ENCODE data around the gene DNAJC11. TPM values are rescaled to one million over a fixed set of nuclear protein-coding genes. Genes with fewer than 3 reads are reported as not detected.

Gene DNAJC11
- total RNA-seq, 1 experiment from 2014 or later, result 75.6 TPM

DNA sequence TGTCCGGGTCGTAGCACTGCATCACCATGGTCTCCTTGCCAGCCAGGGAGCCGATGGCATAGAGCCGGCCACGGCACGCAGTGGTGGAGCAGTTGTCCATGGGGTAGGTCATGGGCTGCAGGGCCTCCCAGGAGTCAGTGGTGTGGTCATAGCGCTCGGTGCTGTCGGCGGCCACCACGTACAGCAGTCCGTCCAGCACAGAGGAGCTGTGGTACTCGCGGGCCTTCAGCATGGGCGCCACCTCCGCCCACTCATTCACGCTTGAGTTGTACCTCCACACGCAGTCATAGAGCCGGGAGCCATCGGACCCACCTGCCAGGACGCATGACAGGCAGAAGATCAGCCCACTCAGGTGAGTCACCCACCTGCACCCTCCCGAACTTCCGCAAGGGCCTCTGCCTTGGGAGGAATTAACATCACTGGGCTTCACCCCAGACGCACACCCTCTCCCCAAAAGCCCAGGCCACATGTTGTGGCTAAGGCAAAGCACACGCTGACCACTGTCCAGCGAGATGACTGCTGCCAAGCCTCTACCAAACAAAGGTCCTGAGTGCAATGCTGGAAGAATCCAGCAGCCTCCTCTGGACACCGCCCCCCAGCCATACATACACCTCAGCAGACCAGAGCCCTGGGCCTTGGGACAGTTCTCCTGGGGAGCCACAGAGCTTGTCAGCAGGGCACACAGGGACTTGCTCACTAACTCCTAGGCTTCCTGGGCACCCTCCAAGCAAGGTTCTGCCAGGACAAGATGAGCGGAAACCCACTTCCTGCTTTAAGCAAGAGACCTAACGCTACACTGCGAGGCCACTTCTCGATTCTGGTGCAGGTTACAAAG lies 102.3 kb downstream of the DNAJC11 start:
- ATAC-seq (no peak), DNase-seq (ENCODE audit: low read depth, low spot score) (no peak)
- H3K4me1 ChIP-seq (ENCODE audit: control insufficient read depth in 1 of 2, insufficient read depth in 2 of 2, low read length in 2 of 2), result peaks cover 16 to 27% of the 10 kb centered on the region in 2 experiments
- H3K9ac ChIP-seq (ENCODE audit: low read length), result no peak overlapping the region
- ChIA-PET CTCF (no interaction called here), POLR2A (interaction anchor here (1.0 kb wide), 1 partner anchor 20 kb away, joined by 3 read pairs; the partner anchor contains the start of gene ZBTB48), RAD21 (ENCODE audit: low non-redundant PET in 1 of 2, low total read pairs in 2 of 2, uncharacterized antibody in 2 of 2, unreplicated experiment in 2 of 2) (no interaction called here)
- no peak overlapping the region for H2AFZ ChIP-seq (ENCODE audit: low read depth, low read length, poor library complexity, severe bottlenecking)
- H3K9me3 ChIP-seq (ENCODE audit: control insufficient read depth in 1 of 2, insufficient read depth in 1 of 2, low read depth in 1 of 2, low read length in 2 of 2), result no peaks in the 10 kb centered on the region
- peaks cover 80% of the 10 kb centered on the region for H3K79me2 ChIP-seq (ENCODE audit: insufficient read depth, low read length)
- H3K9me2 ChIP-seq (ENCODE audit: insufficient read depth), result no peaks in the 10 kb centered on the region
- peaks cover 14% of the 10 kb centered on the region; the same call in 1 of the 2 replicates for H4K20me1 ChIP-seq (ENCODE audit: insufficient read depth)
- no TSS peak for BruUV-seq (replicated peaks)
- no peaks in the 10 kb centered on the region for H3K27me3 ChIP-seq (ENCODE audit: insufficient read depth, low read length)
- H3K27ac ChIP-seq (ENCODE audit: low read depth, low read length), result no peak overlapping the region; the same call in 1 of the 2 replicates
- TF ChIP-seq CBX3 (IDR thresholded peaks at IDR 0.05; ENCODE audit: low read depth) (no peak), JUND (IDR thresholded peaks at IDR 0.05) (no peak), ELF1 (IDR thresholded peaks at IDR 0.05; ENCODE audit: borderline replicate concordance, low read depth) (no peak), SIN3A (IDR thresholded peaks at IDR 0.05; ENCODE audit: low read depth) (no peak), REST (IDR thresholded peaks at IDR 0.05; ENCODE audit: low read depth) (no peak), EZH2 (IDR thresholded peaks at IDR 0.05) (no peak), EGR1 (IDR thresholded peaks at IDR 0.05; ENCODE audit: low read depth) (no peak), TCF7L2 (IDR thresholded peaks at IDR 0.05; ENCODE audit: borderline replicate concordance, extremely low read depth, insufficient read depth, insufficient read length) (no peak), MAX (IDR thresholded peaks at IDR 0.05) (no peak), FOSL1 (IDR thresholded peaks at IDR 0.05; ENCODE audit: low read depth) (no peak), POLR2AphosphoS5 (IDR thresholded peaks at IDR 0.05; ENCODE audit: low read depth, low read length) (no peak), CEBPB (IDR thresholded peaks at IDR 0.05; ENCODE audit: low read depth) (no peak), ZFX (IDR thresholded peaks at IDR 0.05) (no peak), SRF (IDR thresholded peaks at IDR 0.05; ENCODE audit: low read depth) (no peak)
- TF ChIP-seq, protein P1, sequence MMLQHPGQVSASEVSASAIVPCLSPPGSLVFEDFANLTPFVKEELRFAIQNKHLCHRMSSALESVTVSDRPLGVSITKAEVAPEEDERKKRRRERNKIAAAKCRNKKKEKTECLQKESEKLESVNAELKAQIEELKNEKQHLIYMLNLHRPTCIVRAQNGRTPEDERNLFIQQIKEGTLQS (IDR thresholded peaks at IDR 0.05), result no peak
- TF ChIP-seq, protein P2, sequence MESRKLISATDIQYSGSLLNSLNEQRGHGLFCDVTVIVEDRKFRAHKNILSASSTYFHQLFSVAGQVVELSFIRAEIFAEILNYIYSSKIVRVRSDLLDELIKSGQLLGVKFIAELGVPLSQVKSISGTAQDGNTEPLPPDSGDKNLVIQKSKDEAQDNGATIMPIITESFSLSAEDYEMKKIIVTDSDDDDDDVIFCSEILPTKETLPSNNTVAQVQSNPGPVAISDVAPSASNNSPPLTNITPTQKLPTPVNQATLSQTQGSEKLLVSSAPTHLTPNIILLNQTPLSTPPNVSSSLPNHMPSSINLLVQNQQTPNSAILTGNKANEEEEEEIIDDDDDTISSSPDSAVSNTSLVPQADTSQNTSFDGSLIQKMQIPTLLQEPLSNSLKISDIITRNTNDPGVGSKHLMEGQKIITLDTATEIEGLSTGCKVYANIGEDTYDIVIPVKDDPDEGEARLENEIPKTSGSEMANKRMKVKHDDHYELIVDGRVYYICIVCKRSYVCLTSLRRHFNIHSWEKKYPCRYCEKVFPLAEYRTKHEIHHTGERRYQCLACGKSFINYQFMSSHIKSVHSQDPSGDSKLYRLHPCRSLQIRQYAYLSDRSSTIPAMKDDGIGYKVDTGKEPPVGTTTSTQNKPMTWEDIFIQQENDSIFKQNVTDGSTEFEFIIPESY (IDR thresholded peaks at IDR 0.05; ENCODE audit: extremely low read depth, insufficient replicate concordance, low read length), result no peak
- H3K4me2 ChIP-seq (ENCODE audit: low read length), result no peak overlapping the region
- peaks cover 22 to 50% of the 10 kb centered on the region in 2 experiments; a peak in 3 of 4 replicates for H3K36me3 ChIP-seq (ENCODE audit: control insufficient read depth in 1 of 2, insufficient read depth in 2 of 2, low read length in 2 of 2)
- H3K4me3 ChIP-seq (replicated peaks in 1 of 2; ENCODE audit: low read depth in 1 of 2, low read length in 2 of 2), result no peak overlapping the region
- intact Hi-C loops (cut with micrococcal nuclease), result no loop called here

All from HCT116 (cell line).